Activated CD8-positive, alpha-beta memory T cell treated with anti-CD3 and anti-CD28 coated beads for 1 hour (primary cell): ENCODE data around the gene ETV6.

Experiments
- DNase-seq, 2 donors: peaks; one replicate each; pipeline ENCODE4 v3.0.0-alpha.2; 2020; ENCODE audit warnings: low read depth in 1 of 2; ENCODE audit errors: extremely low read depth in 1 of 2

ETV6 gene

GRCh38 chr12:11839091-11839641, 189.7 kb downstream of the ETV6 start:
- DNase-seq, result no peak

DNA sequence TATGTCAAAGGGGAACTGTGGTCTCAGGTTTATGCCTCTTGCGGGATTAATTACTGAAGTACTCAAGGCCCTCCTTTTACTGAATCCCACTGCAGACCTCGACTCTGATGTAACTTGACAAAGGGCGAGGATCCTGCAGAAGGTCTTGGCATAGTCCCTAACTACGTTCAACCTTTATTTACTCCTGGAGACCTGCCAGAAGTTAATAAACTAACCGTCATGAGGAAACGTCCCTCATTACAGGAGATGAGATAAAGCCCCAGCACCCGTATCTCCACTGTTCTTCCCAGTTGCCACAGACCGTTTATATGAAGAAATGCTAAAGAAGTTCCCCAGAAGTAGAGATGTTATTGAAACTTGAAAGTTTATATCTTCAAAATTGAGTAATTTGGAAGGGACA, 190.9 kb downstream of the ETV6 start:
- DNase-seq, result no peak

- DNase-seq, result no peak
Observed at GRCh38 chr12:11846488-11846887, 197.0 kb downstream of the ETV6 start.

- no peak for DNase-seq
Observed at GRCh38 chr12:11847539-11847938, 198.1 kb downstream of the ETV6 start.

DNA sequence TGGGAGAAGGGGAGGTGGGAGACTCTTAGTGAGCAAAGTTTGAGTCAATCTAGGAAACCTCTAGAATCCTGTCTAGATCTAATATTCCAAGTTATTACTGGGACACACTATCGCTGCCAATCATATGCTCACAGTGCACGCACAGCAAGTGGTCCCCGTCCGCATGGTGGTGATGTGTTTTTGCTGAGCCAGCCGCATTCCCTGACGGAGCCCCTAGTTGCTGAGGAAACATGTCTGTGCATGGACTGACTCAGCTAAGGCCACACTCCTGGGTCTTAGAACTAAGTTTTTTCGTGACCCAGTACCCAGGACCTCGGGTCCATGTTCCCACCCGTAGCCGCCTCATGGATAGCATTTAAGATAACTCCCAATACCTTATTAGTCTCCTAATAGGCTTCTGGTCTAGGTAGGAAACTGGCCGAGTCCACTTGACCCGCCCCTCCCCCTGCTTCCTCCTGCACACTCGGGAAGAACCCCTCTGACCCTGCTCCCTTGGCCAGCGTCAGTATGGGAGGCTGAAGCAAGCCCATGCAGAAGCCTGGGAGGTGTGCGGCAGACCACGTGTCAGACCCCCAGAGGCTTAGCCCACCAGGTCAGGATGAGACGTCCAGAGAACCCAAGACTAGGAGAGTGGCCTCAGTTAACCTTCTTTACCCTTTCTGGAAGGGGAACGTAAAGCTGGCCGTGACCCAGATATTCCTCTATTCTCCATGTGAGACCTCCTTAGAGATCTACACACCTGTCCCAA, 200.5 kb downstream of the ETV6 start:
- no peak for DNase-seq

GRCh38 chr12:11853126-11853525, 203.7 kb downstream of the ETV6 start:
- DNase-seq, result no peak

DNA sequence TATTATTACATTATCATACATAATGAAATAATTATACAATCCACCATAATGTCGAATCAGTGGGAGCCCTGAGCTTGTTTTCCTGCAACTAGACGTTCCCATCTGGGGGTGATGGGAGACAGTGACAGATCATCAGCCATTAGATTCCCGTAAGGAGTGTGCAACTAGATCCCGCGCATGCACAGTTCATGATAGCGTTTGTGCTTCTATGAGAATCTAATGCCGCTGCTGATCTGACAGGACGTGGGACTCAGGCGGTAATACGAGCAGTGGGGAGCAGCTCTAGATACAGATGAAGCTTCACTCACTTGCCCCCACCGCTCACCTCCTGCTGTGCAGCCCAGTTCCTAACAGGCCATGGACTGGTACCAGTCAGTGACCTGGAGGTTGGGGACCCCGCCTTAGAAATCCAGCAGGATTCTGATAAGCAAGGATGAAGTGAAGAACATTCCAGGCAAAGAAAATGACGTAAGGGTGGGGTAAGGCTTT, 204.6 kb downstream of the ETV6 start:
- no peak for DNase-seq

GRCh38 chr12:11855983-11856374, 206.5 kb downstream of the ETV6 start:
- DNase-seq, result no peak

DNA sequence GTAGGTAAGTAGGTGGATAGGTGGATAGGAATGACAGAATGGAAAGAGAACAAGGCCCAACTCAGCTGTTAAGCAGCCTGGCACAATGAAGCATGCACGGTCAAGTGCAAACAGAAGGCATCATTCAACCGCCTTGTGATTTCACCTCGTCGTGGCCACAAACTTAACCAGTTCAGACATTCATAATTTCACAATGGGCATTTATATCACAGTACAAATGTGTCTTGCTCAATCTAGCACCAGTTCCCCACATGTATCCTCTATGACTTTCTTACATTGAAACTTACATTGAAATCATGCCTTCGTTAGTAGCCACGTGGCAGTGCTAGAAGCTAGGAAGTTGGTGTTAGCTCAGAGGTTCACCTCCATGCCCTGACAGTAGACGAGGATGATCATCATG, 207.5 kb downstream of the ETV6 start:
- DNase-seq, result no peak

DNA sequence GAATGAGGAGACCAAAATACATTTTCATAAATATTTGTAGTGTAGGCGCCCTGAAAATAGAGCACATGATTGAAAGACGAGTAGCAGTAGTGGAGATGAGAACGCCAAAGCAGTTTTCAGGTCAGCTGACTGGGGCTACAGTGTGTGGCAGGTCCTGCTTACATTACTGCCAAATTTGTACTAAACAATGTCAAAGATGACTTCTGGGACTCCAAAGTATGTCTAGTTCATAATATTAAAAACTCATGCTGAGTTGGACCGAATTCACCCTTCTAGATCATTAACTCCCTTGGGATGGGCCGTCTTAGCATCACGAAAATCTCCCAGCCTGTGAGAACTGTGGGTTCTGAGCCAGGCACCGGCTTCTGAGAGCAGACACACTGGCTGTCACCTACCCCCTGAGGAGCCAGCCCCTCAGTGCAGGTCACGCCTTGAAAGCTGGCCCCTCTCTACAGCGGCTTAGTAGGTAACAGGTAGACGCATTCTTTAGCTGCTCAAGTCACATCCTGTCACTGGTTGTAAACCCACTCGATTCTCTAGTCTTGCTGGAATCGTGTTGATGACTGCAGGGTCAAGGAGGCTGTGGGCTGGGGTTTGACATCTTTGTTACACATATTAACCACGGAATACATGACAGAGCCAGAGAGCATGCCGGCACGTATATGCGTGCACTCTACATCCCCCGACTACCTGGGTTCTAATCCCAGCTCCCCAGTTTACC, 210.4 kb downstream of the ETV6 start:
- no peak for DNase-seq

DNA sequence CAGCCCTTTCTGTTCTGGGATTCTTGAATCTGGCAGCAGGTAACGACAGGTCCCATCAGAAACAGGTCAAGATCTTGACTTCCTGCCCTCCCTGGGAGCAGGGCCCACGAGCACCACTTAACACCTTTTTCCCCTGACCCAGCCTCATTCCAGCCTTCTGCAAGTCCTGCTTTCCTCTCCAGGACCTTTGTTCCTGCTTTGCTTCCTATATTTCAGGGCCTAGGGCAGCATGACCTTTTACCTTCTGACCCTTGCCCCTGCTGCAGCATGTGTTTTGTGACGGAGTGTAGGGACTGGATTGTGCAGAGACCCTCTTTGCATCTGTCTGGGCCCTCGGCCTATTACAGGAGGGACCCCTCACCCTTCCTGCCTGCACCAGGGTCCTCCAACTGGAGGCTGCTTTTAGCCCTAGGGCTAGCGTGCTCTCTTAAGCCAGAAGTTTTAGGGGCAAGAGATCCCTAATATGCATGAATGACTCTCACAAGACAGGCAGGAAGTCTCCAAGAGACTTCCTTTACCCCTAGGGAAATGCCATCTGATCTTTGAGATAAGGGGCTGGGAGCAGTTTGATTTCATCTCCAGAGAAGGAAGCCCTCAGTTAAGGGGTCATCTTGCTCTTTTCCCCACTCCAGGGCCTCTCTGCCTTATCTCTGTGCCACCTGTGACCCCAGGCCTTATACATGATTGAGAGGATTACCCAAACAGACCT, 211.8 kb downstream of the ETV6 start:
- no peak for DNase-seq

DNA sequence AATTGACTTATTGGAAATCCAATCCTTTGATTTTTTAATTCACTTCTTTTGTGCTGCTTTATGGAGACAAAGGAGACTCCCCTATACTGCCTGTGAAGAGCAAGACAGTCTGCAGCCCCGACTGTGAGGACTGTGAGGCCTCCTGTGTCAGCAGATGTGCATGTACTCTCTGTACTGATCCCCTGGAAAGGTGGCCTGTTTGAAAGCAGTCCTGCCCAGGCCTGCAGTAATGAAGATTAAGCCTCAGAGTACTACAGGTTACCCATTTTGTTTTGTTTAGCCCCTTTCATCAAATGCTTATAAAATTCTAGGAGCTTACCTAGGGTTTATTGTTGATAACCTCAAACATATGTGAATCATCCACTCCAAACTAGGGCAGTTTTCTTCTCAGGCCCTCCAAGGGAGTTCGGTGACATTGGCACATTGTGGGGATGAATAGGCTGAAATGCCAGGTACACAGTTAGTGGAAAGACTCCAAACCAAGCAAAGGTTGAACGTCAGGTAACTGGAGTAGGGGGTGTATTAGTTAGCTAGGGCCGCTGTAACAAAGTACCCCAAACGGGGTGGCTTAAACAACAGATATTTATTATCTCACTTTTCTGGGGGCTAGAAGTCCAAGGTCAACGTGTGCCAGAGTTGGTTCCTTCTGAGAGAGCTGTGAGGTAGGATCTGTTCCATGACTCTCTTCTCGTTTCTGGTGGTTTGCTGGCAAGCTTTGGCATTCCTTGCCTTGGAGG, 212.6 kb downstream of the ETV6 start:
- no peak for DNase-seq

DNA sequence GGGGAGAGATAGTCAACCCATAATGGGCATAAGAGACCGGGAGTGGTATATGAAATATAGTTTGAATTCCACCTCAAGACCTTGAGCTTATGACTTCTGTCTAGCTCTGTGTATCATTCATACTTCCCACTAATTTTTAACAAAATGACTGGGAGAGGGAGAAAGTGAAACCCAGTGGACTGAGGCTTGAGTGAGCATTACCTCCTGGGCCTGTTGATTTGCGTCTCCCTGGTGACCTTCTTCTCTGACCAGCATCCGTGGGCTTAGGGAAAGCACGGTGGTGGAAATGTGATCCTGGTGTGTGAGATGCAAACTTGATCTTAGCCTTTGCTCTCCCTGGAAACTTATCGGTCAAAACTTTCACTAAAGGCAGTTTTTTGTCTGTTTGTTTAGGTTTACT, 213.3 kb downstream of the ETV6 start:
- DNase-seq, result no peak

GRCh38 chr12:11863478-11863906, 214.0 kb downstream of the ETV6 start:
- DNase-seq, result no peak

- no peak for DNase-seq
Observed at GRCh38 chr12:11863988-11864387, 214.5 kb downstream of the ETV6 start.

DNA sequence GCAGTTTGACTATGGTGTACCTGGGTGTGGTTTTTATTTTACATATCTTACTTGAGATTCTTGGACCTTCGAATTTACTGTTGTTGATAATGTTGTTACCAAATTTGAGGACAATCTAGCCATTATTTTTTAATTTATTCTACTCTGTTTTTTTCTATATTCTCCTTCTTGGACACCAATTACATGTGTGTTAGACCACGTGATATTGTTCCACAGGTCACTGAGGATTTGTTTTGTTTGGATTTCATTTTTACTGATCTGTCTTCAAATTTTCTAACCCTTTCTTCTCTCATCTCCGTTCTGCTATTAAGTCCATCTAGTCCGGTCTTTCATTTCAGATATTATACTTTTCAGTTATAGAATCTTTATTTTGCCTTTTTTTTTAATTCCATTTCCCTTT, 216.3 kb downstream of the ETV6 start:
- no peak for DNase-seq

DNA sequence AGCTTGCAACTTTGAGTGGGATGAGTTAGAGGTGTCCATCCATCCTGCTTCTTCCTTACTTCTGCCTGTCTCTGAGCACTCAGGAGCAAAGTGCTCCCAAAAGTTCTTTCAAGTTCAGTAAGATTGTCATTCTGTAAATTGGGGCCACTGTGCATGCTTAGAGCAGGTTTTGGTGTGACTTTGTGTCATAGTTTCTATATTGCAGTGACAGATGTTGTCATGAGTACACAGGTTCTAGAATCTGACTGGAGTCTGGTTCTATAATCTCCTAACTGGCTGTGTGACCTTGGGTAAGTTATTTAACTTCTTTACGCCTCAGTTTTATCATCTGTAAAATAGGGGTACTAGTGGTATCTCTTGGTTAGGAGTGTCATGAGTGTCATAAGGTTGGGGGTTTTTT, 218.6 kb downstream of the ETV6 start:
- no peak for DNase-seq

- DNase-seq, result no peak
Observed at GRCh38 chr12:11869406-11869805, 219.9 kb downstream of the ETV6 start.

- DNase-seq, result no peak
Observed at GRCh38 chr12:11870041-11870451, 220.6 kb downstream of the ETV6 start.

DNA sequence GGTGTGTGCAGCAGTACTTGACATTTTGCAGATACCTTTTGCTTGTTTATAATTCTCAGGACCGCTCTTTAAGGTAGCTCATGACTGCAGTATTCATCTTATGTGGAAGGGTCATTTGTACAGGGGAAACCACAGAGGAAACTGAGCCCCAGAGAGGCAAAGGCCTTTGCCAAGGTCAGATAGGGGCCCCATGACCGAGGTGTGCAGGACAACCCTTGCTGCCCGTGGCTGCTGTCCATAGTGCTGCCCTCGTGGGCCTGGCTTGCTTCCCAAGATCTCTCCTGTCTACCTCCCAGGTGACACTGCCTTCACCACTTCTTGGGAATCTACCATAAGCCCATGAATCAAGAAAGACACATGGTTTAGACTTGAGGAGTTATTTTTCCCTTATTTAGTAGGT, 222.6 kb downstream of the ETV6 start:
- no peak for DNase-seq
